Measurements from ENCODE around the gene PTPRZ1.

DNA sequence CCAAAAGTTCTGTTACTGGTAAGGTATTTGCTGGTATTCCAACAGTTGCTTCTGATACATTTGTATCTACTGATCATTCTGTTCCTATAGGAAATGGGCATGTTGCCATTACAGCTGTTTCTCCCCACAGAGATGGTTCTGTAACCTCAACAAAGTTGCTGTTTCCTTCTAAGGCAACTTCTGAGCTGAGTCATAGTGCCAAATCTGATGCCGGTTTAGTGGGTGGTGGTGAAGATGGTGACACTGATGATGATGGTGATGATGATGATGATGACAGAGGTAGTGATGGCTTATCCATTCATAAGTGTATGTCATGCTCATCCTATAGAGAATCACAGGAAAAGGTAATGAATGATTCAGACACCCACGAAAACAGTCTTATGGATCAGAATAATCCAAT lies 140.1 kb downstream of the PTPRZ1 start:
- TF ChIP-seq ZFP3 (CRISPR knock-in tag; IDR thresholded peaks at IDR 0.05) (no peak), OSR1 (CRISPR knock-in tag; IDR thresholded peaks at IDR 0.05) (no peak), ARNTL (CRISPR knock-in tag; IDR thresholded peaks at IDR 0.05; ENCODE audit: borderline replicate concordance, low read depth) (no peak), ZNF8 (CRISPR knock-in tag; IDR thresholded peaks at IDR 0.05) (no peak), ISL1 (CRISPR knock-in tag; IDR thresholded peaks at IDR 0.05) (no peak), RARB (CRISPR knock-in tag; IDR thresholded peaks at IDR 0.05) (no peak), TCF4 (CRISPR knock-in tag; IDR thresholded peaks at IDR 0.05; ENCODE audit: borderline replicate concordance) (no peak), ZNF565 (CRISPR knock-in tag; conservative IDR thresholded peaks at IDR 0.05; ENCODE audit: low read depth) (no peak), ZFP30 (CRISPR knock-in tag; IDR thresholded peaks at IDR 0.05) (no peak), BACH2 (CRISPR knock-in tag; IDR thresholded peaks at IDR 0.05; ENCODE audit: borderline replicate concordance) (no peak), ESRRG (CRISPR knock-in tag; IDR thresholded peaks at IDR 0.05) (no peak)
- TF ChIP-seq, protein P1, sequence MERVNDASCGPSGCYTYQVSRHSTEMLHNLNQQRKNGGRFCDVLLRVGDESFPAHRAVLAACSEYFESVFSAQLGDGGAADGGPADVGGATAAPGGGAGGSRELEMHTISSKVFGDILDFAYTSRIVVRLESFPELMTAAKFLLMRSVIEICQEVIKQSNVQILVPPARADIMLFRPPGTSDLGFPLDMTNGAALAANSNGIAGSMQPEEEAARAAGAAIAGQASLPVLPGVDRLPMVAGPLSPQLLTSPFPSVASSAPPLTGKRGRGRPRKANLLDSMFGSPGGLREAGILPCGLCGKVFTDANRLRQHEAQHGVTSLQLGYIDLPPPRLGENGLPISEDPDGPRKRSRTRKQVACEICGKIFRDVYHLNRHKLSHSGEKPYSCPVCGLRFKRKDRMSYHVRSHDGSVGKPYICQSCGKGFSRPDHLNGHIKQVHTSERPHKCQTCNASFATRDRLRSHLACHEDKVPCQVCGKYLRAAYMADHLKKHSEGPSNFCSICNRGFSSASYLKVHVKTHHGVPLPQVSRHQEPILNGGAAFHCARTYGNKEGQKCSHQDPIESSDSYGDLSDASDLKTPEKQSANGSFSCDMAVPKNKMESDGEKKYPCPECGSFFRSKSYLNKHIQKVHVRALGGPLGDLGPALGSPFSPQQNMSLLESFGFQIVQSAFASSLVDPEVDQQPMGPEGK (CRISPR knock-in tag; IDR thresholded peaks at IDR 0.05; ENCODE audit: borderline replicate concordance) = no peak
- TF ChIP-seq, protein P2, sequence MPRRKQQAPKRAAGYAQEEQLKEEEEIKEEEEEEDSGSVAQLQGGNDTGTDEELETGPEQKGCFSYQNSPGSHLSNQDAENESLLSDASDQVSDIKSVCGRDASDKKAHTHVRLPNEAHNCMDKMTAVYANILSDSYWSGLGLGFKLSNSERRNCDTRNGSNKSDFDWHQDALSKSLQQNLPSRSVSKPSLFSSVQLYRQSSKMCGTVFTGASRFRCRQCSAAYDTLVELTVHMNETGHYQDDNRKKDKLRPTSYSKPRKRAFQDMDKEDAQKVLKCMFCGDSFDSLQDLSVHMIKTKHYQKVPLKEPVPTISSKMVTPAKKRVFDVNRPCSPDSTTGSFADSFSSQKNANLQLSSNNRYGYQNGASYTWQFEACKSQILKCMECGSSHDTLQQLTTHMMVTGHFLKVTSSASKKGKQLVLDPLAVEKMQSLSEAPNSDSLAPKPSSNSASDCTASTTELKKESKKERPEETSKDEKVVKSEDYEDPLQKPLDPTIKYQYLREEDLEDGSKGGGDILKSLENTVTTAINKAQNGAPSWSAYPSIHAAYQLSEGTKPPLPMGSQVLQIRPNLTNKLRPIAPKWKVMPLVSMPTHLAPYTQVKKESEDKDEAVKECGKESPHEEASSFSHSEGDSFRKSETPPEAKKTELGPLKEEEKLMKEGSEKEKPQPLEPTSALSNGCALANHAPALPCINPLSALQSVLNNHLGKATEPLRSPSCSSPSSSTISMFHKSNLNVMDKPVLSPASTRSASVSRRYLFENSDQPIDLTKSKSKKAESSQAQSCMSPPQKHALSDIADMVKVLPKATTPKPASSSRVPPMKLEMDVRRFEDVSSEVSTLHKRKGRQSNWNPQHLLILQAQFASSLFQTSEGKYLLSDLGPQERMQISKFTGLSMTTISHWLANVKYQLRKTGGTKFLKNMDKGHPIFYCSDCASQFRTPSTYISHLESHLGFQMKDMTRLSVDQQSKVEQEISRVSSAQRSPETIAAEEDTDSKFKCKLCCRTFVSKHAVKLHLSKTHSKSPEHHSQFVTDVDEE (CRISPR knock-in tag; IDR thresholded peaks at IDR 0.05) = no peak

Measured in SK-N-SH treated with all-trans-retinoic acid at 6 μM for 48 hours (cell line).